PC-9 (cell line): ENCODE data around the gene TUBGCP2. TPM values are rescaled to one million over a fixed set of nuclear protein-coding genes. Genes with fewer than 3 reads are reported as not detected.

Experiments
- BruUV-seq: library from RNA; stranded (reverse); fragments of 400-500 nt; replicated peaks from 2 replicates; lab custom pipeline; 2021; lab: Mats Ljungman, UMichigan
- CTCF ChIA-PET: fragments of 300-600 bp; sonication (Branson Sonifier 250); formaldehyde crosslinking; loops from one replicate; lab custom pipeline; 2022; ENCODE audit warnings: antibody characterized with exemption; lab: Charles Lee
- POLR2A ChIA-PET: fragments of 300-600 bp; sonication (Branson Sonifier 250); formaldehyde crosslinking; loops from one replicate; lab custom pipeline; 2022; ENCODE audit warnings: antibody characterized with exemption; ENCODE audit not compliant: unreplicated experiment; lab: Charles Lee
- DNase-seq, 2 experiments: peaks; one replicate each; pipeline versions ENCODE4 v3.0.0 to v3.0.0-alpha.2; 2015 to 2022; ENCODE audit warnings: mixed read lengths in 1 of 2
- H2AFZ ChIP-seq: fragments of 200-600 bp; sonication (generic); 2 replicates; pipeline ENCODE4 v1.8.1; 2017; ENCODE audit warnings: antibody characterized with exemption
- H3F3A ChIP-seq: fragments of 200-600 bp; sonication (generic); 2 replicates; pipeline ENCODE4 v1.8.1; 2017; ENCODE audit warnings: antibody characterized with exemption, mild to moderate bottlenecking, low read depth; ENCODE audit not compliant: insufficient read depth
- H3K27ac ChIP-seq: fragments of 200-600 bp; sonication (generic); 2 replicates; pipeline ENCODE4 v1.6.1; 2016; ENCODE audit warnings: mixed run types
- H3K27me3 ChIP-seq: fragments of 200-600 bp; sonication (generic); 2 replicates; pipeline ENCODE4 v1.6.1; 2016; ENCODE audit warnings: low read depth, mixed run types; ENCODE audit not compliant: insufficient read depth
- H3K36me3 ChIP-seq: fragments of 200-600 bp; sonication (generic); 2 replicates; pipeline ENCODE4 v1.6.1; 2016; ENCODE audit warnings: low read depth, mixed run types
- H3K4me1 ChIP-seq: fragments of 200-600 bp; sonication (generic); replicated peaks from 2 replicates; pipeline ENCODE4 v1.6.1; 2016; ENCODE audit warnings: mixed run types; ENCODE audit not compliant: insufficient read depth
- H3K4me2 ChIP-seq: fragments of 200-600 bp; sonication (generic); 2 replicates; pipeline ENCODE4 v1.6.1; 2017; ENCODE audit warnings: mixed run types
- H3K4me3 ChIP-seq: fragments of 200-600 bp; sonication (generic); 2 replicates; pipeline ENCODE4 v1.6.1; 2016; ENCODE audit warnings: mixed run types
- H3K79me2 ChIP-seq: fragments of 200-600 bp; sonication (generic); 2 replicates; pipeline ENCODE4 v1.6.1; 2017; ENCODE audit warnings: low read depth, mixed run types
- H3K9me2 ChIP-seq: fragments of 200-600 bp; sonication (generic); 2 replicates; pipeline ENCODE4 v1.8.1; 2017; ENCODE audit warnings: mild to moderate bottlenecking; ENCODE audit not compliant: insufficient read depth
- H3K9me3 ChIP-seq: fragments of 200-600 bp; sonication (generic); 2 replicates; pipeline ENCODE4 v1.8.1; 2016; ENCODE audit warnings: low read depth; ENCODE audit not compliant: insufficient read depth
- H4K20me1 ChIP-seq: fragments of 200-600 bp; sonication (generic); 2 replicates; pipeline ENCODE4 v1.8.1; 2017; ENCODE audit not compliant: insufficient read depth
- EZH2 ChIP-seq: fragments of 200-600 bp; sonication (generic); IDR thresholded peaks from 2 replicates; pipeline ENCODE4 v1.8.0; 2017; ENCODE audit warnings: antibody characterized with exemption, low read depth
- intact Hi-C: fragments of 100-400 bp; cut with micrococcal nuclease; formaldehyde crosslinking; loops from one replicate; pipeline ENCODE4 v1.10.0; 2022; ENCODE audit not compliant: unreplicated experiment
- total RNA-seq: library from RNA; stranded (reverse); gene quantifications from 2 replicates; pipeline ENCODE4 v1.2.3, GENCODE V29; 2021
- TF ChIP-seq, protein P1 (sequence below): fragments of 200-600 bp; sonication (generic); conservative IDR thresholded peaks from 2 replicates; pipeline ENCODE4 v1.6.1; 2017; ENCODE audit warnings: mixed run types, antibody characterized with exemption, mild to moderate bottlenecking, moderate library complexity

The TUBGCP2 gene
- total RNA-seq, 1 experiment from 2014 or later: 52.8 TPM

DNA sequence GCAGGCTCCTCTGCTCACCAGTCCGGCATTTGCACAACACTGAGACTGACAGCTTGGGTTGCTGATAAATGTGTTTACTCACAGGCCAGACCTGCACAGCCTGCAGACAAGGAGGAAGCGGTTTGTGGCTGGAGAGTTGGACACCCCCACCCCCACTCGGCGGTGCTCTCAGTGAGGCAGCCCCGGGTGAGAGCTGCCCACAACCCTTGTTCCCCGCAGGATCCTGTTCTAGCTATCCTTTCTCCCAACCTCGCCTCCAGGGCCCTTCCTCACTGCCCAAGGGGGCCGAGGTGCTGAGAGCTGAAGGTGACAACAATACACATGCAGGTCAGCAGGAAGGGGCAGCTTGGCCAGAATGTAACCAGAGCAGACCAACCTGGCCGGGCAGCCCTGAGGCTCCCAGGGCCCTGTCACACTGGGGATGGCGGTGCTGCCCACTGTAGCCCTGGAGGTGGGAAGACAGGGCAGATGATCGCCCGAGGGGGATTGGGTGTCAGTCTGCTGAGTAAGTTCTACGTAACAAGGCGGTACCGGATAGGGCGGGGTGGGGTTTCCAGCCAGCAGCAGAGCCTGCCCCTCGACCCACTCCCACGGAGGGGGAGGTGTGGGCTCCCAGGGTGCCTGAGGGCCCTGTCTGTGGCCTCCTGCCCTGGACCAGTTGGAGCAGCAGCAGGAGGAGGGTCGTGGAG, 30.0 kb downstream of the TUBGCP2 start:
- Histone ChIP-seq H3K9me3 (no peaks in the 10 kb centered on the region), H4K20me1 (no peaks in the 10 kb centered on the region), H3K79me2 (0 out of 2 replicates have a peak, but pooled peaks cover 5% of the 10 kb centered on the region), H3F3A (peaks cover 33% of the 10 kb centered on the region), H3K4me3 (peak overlapping the region; percentile 28; the same call in 1 of the 2 replicates), H3K9me2 (no peaks in the 10 kb centered on the region), H3K27ac (peak overlapping the region; percentile 89), H3K27me3 (no peaks in the 10 kb centered on the region), H3K36me3 (no peaks in the 10 kb centered on the region), H2AFZ (no peak overlapping the region), H3K4me1 (peaks cover 49% of the 10 kb centered on the region), H3K4me2 (peak overlapping the region; percentile 89)
- BruUV-seq: no TSS peak
- ChIA-PET CTCF (no interaction called here), POLR2A (interaction anchor here (0.7 kb wide), 2 partner anchors 20 to 127 kb away, joined by 3 read pairs; no protein-coding TSS in a partner anchor)
- intact Hi-C loops: loop anchor here (1.0 kb wide), 2 partner anchors 15 to 19 kb away; no protein-coding TSS in a partner anchor
- peak; percentile 88 to 91 for DNase-seq
- TF ChIP-seq, protein P1, sequence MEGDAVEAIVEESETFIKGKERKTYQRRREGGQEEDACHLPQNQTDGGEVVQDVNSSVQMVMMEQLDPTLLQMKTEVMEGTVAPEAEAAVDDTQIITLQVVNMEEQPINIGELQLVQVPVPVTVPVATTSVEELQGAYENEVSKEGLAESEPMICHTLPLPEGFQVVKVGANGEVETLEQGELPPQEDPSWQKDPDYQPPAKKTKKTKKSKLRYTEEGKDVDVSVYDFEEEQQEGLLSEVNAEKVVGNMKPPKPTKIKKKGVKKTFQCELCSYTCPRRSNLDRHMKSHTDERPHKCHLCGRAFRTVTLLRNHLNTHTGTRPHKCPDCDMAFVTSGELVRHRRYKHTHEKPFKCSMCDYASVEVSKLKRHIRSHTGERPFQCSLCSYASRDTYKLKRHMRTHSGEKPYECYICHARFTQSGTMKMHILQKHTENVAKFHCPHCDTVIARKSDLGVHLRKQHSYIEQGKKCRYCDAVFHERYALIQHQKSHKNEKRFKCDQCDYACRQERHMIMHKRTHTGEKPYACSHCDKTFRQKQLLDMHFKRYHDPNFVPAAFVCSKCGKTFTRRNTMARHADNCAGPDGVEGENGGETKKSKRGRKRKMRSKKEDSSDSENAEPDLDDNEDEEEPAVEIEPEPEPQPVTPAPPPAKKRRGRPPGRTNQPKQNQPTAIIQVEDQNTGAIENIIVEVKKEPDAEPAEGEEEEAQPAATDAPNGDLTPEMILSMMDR: no peak
- TF ChIP-seq EZH2: no peak

DNA sequence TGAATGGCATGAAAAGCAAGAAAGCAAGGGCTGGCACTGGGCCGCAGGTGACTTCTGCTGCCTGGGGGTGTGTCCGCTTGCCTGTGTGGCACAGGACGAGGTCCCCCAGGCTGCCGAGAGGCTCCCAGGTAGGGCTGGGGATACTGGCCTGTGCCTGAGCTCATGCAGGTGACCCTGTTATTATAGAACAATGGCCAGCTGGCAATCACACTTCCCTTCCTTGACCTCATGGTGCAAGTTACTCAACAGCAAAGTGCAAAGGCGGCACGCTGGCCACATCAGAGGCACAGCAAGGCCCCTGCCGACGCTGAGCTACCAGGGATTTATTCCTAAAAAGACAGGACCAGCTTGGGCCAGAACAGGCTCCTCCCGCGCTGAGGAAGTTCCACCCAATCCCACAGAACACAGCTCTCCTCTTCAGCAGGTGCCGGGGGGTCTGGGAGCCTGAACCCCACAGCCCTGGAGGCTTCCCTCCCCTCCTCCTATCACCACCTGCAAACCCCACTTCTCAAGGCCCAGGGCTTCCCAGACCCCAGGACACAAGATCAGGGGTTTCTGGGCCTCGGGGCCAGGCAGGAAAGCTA, 30.6 kb downstream of the TUBGCP2 start:
- CTCF ChIA-PET: no interaction called here
- TF ChIP-seq, protein P1: no peak
- no peaks in the 10 kb centered on the region for H3K27me3 ChIP-seq
- POLR2A ChIA-PET: interaction anchor here (0.7 kb wide), 1 partner anchor 19 kb away, joined by 3 read pairs; no protein-coding TSS in a partner anchor
- H3K4me2 ChIP-seq: peak overlapping the region; percentile 89
- H3F3A ChIP-seq: peaks cover 33% of the 10 kb centered on the region
- H3K36me3 ChIP-seq: no peaks in the 10 kb centered on the region
- peak; percentile 28 to 64 for DNase-seq
- peak overlapping the region; percentile 89 for H3K27ac ChIP-seq
- peaks cover 49% of the 10 kb centered on the region for H3K4me1 ChIP-seq
- intact Hi-C loops: loop anchor here (1.0 kb wide), 1 partner anchor 19 kb away; no protein-coding TSS in a partner anchor
- no peaks in the 10 kb centered on the region for H4K20me1 ChIP-seq
- 0 out of 2 replicates have a peak, but pooled peaks cover 5% of the 10 kb centered on the region for H3K79me2 ChIP-seq
- H3K9me2 ChIP-seq: no peaks in the 10 kb centered on the region
- no peak overlapping the region for H2AFZ ChIP-seq
- H3K4me3 ChIP-seq: peak overlapping the region; percentile 12; the same call in 1 of the 2 replicates
- no TSS peak for BruUV-seq
- no peaks in the 10 kb centered on the region for H3K9me3 ChIP-seq

DNA sequence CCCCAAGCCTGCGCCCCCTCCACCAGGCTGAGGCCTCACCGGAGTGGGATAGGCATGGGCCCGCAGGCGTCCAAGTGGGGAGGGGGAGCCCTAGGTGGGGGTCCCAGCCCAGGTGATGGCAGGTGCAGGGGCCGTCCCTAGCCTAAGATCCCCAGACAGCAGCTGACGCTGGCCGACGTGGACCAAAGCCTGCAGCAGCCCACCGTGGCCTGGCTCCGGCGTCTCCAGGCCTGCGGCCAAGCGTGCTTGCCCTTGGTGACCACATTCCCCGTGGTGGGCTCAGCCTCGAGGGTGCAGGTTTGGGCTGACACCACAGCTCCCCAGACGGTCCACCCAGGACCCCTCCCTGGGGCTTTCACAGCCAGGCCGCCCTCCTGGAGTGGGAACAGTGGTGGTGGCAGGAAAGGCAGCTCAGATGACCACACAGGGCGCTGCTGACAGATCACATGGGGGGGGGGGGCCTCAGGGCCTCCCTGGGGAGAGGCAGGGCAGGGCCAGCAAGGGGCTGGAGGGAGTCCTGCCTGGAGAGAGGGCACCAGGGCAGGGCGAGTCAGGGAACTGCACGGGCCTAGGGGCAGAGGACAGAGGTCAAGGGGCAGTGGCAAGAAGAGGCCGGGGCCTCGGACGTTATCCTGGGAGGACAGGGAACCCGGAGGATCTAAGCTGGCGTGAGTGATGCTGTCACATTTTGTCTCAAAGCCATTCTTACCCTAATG, 31.2 kb downstream of the TUBGCP2 start:
- CTCF ChIA-PET: no interaction called here
- no peak for TF ChIP-seq EZH2
- TF ChIP-seq, protein P1: no peak
- no TSS peak for BruUV-seq
- H3K4me2 ChIP-seq: peak overlapping the region; percentile 89
- H4K20me1 ChIP-seq: no peaks in the 10 kb centered on the region
- H3K36me3 ChIP-seq: no peaks in the 10 kb centered on the region
- no peak for DNase-seq
- 0 out of 2 replicates have a peak, but pooled peaks cover 5% of the 10 kb centered on the region for H3K79me2 ChIP-seq
- H3K4me1 ChIP-seq: peaks cover 49% of the 10 kb centered on the region
- no peaks in the 10 kb centered on the region for H3K9me3 ChIP-seq
- peak overlapping the region; percentile 89 for H3K27ac ChIP-seq
- H3F3A ChIP-seq: peaks cover 33% of the 10 kb centered on the region
- peak overlapping the region; percentile 58; the same call in 1 of the 2 replicates for H3K4me3 ChIP-seq
- POLR2A ChIA-PET: no interaction called here
- intact Hi-C loops: no loop called here
- no peak overlapping the region for H2AFZ ChIP-seq
- H3K27me3 ChIP-seq: no peaks in the 10 kb centered on the region
- H3K9me2 ChIP-seq: no peaks in the 10 kb centered on the region
